H1 (cell line): Measurements from ENCODE around the gene PDIA5. TPM values are rescaled to one million over a fixed set of nuclear protein-coding genes. Genes with fewer than 3 reads are reported as not detected.

Source experiments
- KDM1A ChIP-seq: fragments of 200-600, 300-600 bp; sonication (generic); IDR thresholded peaks from 2 replicates; pipeline ENCODE4 v1.7.1; 2016; ENCODE audit warnings: mild to moderate bottlenecking, low read length, borderline replicate concordance
- SUZ12 ChIP-seq: fragments of 200-600 bp; sonication (generic); IDR thresholded peaks from 2 replicates; pipeline ENCODE4 v1.6.1; 2012; ENCODE audit warnings: mild to moderate bottlenecking, inconsistent platforms, low read length, moderate library complexity, mixed read lengths
- TEAD4 ChIP-seq: IDR thresholded peaks from 2 replicates; pipeline ENCODE4 v1.6.1; 2012; ENCODE audit warnings: low read depth, low read length, inconsistent platforms, mixed read lengths
- polyA plus RNA-seq, 7 experiments: library from polyadenylated mRNA; depleted of rRNA in 3 of 7; stranded (reverse) in 5 of 7; unstranded in 2 of 7; fragments of >200 nt in 5 of 7; fragments of 200-250 nt in 2 of 7; gene quantifications; 1 replicate in 5 of 7; 2 replicates in 1 of 7; 4 replicates in 1 of 7; pipeline versions ENCODE4 v1.2.1 to v1.2.3, GENCODE V29; 2011 to 2013; ENCODE audit warnings: missing spikeins in 2 of 7, mixed read lengths in 2 of 7
- total RNA-seq: library from RNA; stranded (reverse); fragmentation: NEBNext Ultra II Directional; extraction: Animal tissue kit (Norgen Biotek cat#: 25700); gene quantifications from 2 replicates; pipeline ENCODE4 v1.2.1, GENCODE V29; 2021

PDIA5 gene
- total and polyA plus RNA-seq, 2 of the 8 experiments (the other 6 are each of a cell fraction or from before 2014, with no cell fraction given), result 18.2 to 32.8 TPM

- no peak for TF ChIP-seq SUZ12
- no peak for TF ChIP-seq TEAD4
- no peak for TF ChIP-seq KDM1A
Observed at GRCh38 chr3:123018683-123019082, 48.1 kb upstream of the PDIA5 start (continued).
